ENCODE data around the gene PITHD1.
"Not testable (repeated sequence)": the region's sequence is repeated elsewhere in the genome, so short reads cannot be mapped to it uniquely, and the experiment has no call there.

The PITHD1 gene

DNA sequence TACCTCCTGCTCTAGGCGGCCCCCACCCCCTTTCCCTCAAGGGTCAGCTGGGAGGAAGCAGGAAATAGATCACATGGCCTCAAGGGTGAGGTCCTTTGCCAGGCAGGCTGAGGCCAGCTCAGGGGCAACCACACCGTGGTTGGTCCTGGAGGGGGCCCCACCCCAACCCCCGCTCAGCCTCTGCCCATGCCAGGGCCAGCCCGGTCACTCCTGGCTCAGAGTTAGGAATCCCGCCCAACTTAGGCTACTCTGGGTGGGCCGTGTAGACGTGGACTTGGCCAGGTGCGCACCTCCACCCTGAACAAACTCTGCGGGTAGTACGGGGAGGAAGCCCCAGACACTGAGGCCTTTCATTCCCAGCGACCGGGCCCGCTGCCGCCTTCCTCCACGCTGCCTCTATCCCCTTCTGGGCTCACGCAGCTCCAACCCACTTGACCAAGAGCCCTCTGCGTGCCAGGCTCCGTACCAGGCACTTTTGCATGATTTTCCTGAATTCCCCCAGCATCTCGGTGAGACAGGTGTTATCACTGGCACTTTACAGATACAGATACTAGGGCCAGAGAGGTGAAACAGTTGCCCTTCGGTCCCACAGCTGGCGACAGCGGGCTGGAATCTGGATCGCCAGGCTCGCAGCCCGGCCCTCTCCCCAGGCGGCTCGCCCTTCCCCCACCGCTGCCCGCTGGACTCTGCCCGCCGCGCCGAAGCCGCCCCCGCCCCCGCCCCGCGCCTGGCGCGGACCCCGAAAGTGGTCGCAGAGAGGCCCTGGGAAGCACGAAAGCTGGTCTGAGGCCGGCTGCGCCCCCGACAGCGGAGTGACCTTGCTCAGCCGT, 21.6 kb downstream of the PITHD1 start:
- Histone ChIP-seq H3K36me3 (ENCODE audit: insufficient read depth, low read length) (peaks cover 3% of the 10 kb centered on the region), H3K4me1 (ENCODE audit: insufficient read depth, low read length) (peaks cover 6% of the 10 kb centered on the region; the same call in 1 of the 2 replicates), H3K9ac (ENCODE audit: low read depth, low read length) (peak overlapping the region; percentile 89), H3K9me3 (ENCODE audit: control insufficient read depth, insufficient read depth, low read length) (no peaks in the 10 kb centered on the region)

DNA sequence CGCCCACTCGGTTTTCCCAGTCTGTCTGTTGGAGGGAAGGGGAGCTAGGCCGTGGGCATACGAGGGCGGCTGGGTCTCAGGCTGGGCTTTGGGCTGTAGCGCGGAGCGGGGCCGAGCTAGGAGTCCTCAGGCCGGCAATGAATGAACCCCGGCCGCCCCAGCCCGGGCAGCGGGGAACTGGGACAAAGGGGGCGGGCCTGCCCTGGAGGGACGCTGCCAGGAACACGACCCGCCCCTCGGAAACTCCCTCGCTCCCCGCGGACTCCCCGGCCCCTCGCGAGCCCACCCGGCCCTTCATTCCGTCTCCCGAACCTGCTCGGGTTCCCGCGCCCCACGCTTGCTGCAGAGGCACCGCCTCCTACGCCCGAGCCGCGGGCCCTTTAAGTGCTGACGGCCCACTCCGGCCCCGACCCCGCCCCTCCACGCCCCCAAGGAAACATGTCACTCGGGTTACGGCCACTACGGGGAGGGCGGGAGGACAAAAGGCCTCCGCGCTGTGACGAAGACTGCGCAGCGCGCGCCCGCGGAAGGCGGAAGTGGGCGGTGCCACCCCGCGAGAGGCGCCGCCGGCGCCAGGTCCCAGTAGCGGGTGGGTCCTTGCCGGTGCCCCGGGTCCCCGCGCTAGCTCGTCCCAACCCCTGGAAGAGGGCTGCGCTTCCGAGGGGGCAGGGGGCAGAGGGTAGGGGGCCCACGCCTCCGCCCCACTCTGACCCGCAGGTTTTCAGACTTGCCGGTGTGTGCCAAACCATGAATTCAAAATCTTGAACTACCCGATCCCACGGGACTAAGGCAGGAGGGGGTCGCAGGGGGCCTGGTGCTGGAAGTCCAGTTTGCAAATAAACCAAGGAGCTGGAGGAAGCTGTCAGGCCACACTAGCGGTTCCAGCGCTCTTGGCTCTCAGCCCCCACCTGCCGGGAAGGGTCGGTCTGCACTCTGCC, 22.5 kb downstream of the PITHD1 start, which contains the start of gene GALE:
Gene GALE, minus strand, starts transcription at position 355 of the 938 bp plus-strand sequence. CDS start 1,747 bp downstream, outside the sequence.
- peaks cover 6% of the 10 kb centered on the region; the same call in 1 of the 2 replicates for H3K4me1 ChIP-seq (ENCODE audit: insufficient read depth, low read length)

DNA sequence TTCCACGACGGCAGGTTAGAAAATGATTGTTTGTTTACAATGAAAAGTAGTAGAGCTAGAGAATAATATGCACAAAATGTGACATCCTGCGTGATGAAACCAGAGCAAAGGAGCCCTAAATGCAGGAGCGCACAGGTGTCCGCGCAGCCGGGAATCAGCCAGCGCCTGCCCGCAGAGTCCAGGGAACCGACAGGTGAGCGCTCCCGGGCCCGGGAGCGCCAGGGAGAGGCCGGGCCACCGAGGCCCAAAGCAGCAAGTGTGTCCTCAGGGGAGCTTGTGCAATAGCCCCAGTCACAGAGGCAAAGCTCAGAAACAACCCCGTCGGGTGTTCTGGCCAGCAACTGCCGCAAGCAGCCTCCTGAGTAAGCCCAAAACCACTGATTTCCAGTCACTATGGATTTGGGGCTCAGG, 23.1 kb downstream of the PITHD1 start:
- Histone ChIP-seq H3K9ac (ENCODE audit: low read depth, low read length) (peak overlapping the region; percentile 89), H3K9me3 (ENCODE audit: control insufficient read depth, insufficient read depth, low read length) (no peaks in the 10 kb centered on the region), H3K36me3 (ENCODE audit: insufficient read depth, low read length) (no peaks in the 10 kb centered on the region; the same call in 1 of the 2 replicates), H3K4me1 (ENCODE audit: insufficient read depth, low read length) (peaks cover 6% of the 10 kb centered on the region; the same call in 1 of the 2 replicates)

More for the DNA sequence above, 22.5 kb downstream of the PITHD1 start, which contains the start of gene GALE:
- Histone ChIP-seq H3K36me3 (ENCODE audit: insufficient read depth, low read length) (peaks cover under 1% of the 10 kb centered on the region), H3K9ac (ENCODE audit: low read depth, low read length) (peak within 1 kb of the TSS; percentile 89), H3K9me3 (ENCODE audit: control insufficient read depth, insufficient read depth, low read length) (no peaks in the 10 kb centered on the region)

DNA sequence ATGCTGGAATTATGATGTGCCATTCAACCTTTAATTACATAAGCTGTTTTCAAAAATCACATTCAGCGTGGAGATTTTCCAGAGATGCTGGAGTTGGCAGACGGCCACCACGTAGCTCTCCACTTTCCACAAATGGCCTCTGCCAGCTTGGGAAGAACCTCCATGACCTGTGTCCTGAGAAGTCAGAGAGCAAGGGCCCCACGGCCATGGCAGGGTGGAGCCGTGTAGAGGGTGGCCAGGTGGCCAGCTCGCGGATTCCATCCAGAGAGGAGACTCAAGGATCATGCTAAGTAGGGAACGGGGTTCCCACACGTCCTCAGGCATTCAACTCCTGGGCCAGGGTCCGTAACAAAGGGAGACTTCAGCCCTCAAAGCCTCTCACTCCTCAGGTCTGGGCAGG, 23.7 kb downstream of the PITHD1 start:
- H3K36me3 ChIP-seq (ENCODE audit: insufficient read depth, low read length) = no peaks in the 10 kb centered on the region; the same call in 1 of the 2 replicates
- peaks cover 6% of the 10 kb centered on the region; the same call in 1 of the 2 replicates for H3K4me1 ChIP-seq (ENCODE audit: insufficient read depth, low read length)
- no peaks in the 10 kb centered on the region for H3K9me3 ChIP-seq (ENCODE audit: control insufficient read depth, insufficient read depth, low read length)
- H3K9ac ChIP-seq (ENCODE audit: low read depth, low read length) = no peak overlapping the region

DNA sequence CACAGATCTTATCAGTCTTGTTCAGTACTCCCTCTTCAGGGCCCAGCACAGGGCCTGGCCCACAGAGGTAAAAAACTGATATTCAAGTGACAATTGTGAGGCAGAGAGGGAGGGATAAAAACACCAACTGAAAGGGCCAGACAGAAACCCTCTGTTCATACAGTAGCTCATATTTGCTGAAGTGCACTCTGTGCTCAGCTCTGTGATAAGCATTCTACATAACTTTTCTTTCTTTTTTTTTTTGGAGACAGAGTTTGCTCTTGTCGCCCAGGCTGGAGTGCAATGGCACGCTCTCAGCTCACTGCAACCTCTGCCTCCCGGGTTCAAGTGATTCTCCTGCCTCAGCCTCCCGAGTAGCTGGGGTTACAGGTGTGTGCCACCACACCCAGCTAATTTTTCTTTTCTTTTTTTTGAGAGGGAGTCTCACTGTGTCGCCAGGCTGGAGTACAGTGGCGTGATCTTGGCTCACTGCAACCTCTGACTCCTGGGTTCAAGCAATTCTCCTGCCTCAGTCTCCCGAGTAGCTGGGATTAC, 24.7 kb downstream of the PITHD1 start:
- not testable (repeated sequence) for H3K9me3 ChIP-seq (ENCODE audit: control insufficient read depth, insufficient read depth, low read length); H3K9ac ChIP-seq (ENCODE audit: low read depth, low read length)

DNA sequence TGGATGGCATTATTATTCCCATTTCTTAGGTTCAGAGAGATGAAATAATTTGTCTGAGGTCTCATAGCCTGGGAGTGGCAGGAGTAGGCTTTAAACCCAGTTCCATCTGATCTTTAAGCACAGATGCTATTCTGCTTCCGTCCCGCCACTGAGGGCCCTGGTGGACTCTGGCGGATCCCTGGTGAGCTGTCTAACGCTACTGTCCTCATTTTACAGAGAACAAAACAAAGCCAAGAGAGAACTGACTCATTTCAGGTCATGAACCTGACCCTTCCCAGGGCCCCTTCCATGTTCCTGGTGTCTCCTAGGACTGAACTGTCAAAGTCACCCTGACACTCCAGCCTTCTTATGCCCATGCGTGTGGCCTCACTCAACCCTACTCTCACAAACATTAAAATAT, 25.5 kb downstream of the PITHD1 start:
- H3K9ac ChIP-seq (ENCODE audit: low read depth, low read length) = no peak overlapping the region

More for the DNA sequence above, 24.7 kb downstream of the PITHD1 start:
- H3K4me1 ChIP-seq (ENCODE audit: insufficient read depth, low read length); H3K36me3 ChIP-seq (ENCODE audit: insufficient read depth, low read length): not testable (repeated sequence)

DNA sequence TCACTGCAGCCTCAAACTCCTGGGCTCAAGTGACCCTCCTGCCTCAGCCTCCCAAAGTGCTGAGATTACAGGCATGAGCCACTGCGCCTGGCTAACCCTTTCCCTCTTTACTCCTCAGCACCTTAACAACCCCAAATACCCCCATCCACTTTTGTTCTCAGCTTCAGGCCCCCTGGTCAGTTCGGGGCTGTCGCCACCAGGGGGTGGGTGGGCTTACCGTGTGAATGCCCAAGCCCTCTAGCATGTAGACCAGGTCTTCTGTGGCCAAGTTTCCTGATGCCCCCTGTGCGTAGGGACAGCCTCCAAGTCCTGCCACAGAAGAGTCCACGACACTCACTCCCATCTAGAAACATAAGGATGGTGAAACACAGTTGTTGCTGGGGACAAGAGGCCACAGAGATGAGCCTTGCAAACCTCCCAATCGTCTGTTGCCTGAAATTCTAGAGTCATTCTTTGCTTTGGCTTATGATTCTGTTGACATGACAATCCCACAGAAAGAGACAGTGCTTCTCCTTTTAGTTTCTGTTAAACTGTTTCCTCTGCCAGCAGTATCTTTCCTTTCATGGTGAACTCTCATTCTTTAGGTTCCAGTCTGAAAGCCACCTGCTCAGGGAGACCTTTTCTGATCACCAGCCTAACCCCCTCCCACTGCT, 26.1 kb downstream of the PITHD1 start:
- Histone ChIP-seq H3K9ac (ENCODE audit: low read depth, low read length) (no peak overlapping the region), H3K4me1 (ENCODE audit: insufficient read depth, low read length) (no peaks in the 10 kb centered on the region; the same call in 1 of the 2 replicates), H3K36me3 (ENCODE audit: insufficient read depth, low read length) (no peaks in the 10 kb centered on the region; the same call in 1 of the 2 replicates), H3K9me3 (ENCODE audit: control insufficient read depth, insufficient read depth, low read length) (no peaks in the 10 kb centered on the region)

More for the DNA sequence above, 25.5 kb downstream of the PITHD1 start:
- Histone ChIP-seq H3K9me3 (ENCODE audit: control insufficient read depth, insufficient read depth, low read length) (no peaks in the 10 kb centered on the region), H3K4me1 (ENCODE audit: insufficient read depth, low read length) (peaks cover 6% of the 10 kb centered on the region; the same call in 1 of the 2 replicates), H3K36me3 (ENCODE audit: insufficient read depth, low read length) (no peaks in the 10 kb centered on the region; the same call in 1 of the 2 replicates)

DNA sequence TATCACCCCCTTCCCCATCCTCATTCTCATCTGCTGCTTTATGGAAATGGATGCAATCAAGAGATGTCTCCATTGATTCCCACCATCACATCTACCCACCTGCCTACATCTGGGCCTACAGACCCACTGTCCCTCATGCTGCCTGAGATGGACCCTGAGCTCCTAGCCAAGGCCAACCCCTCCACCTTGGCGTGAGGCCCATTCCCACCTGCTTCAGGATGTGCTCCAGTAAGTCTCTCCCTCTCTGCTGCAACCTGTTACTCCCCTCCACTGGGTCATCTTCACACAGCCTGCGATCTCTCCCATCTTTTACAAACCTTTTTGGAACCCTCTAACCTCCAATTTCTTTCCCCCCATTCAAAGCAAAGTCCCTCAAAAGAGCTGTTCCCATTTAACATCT, 26.8 kb downstream of the PITHD1 start:
- no peaks in the 10 kb centered on the region for H3K9me3 ChIP-seq (ENCODE audit: control insufficient read depth, insufficient read depth, low read length)
- no peaks in the 10 kb centered on the region; the same call in 1 of the 2 replicates for H3K36me3 ChIP-seq (ENCODE audit: insufficient read depth, low read length)
- H3K9ac ChIP-seq (ENCODE audit: low read depth, low read length) = no peak overlapping the region
- H3K4me1 ChIP-seq (ENCODE audit: insufficient read depth, low read length) = no peaks in the 10 kb centered on the region

DNA sequence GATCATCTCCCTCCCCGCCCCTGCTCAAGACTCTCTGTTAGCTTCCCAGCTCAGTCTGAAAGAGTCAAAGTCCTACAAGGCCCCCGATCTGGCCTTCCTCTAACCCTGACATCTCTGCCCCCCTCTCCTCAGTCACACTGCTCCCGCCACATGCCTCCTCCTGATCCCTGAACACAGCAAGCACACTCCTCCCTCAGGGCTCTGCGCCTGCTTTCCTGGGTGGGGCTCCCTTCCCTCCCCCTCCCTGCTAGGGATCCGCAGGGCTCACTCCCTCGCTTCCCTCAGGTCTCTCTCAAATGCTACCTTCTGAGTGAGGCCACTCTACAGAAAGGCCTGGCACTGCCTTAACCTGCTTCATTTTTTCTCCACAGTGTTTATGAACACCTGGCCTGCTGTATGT, 28.1 kb downstream of the PITHD1 start:
- H3K9me3 ChIP-seq (ENCODE audit: control insufficient read depth, insufficient read depth, low read length) = no peaks in the 10 kb centered on the region
- H3K36me3 ChIP-seq (ENCODE audit: insufficient read depth, low read length) = no peaks in the 10 kb centered on the region; the same call in 1 of the 2 replicates
- no peak overlapping the region for H3K9ac ChIP-seq (ENCODE audit: low read depth, low read length)
- no peaks in the 10 kb centered on the region for H3K4me1 ChIP-seq (ENCODE audit: insufficient read depth, low read length)

DNA sequence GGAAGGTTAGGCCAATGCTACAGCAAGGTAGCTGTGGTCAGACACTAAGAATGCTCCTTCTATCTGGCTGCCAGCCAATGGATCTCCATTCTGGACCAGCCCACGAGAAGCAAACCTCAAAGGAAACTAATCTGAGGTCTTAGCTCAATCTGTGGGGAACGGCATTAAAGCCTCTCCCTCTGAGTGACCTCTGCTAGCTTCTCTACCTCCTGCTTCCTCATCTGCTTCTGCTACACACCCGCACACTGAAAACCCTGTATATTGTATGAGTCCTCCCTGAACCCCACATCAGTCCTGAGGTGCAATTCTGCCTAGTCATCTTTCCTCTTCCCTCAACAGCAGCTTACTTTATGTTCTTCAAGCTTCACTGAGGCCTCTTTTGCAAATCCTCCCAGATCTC, 29.2 kb downstream of the PITHD1 start:
- Histone ChIP-seq H3K9ac (ENCODE audit: low read depth, low read length) (no peak overlapping the region), H3K36me3 (ENCODE audit: insufficient read depth, low read length) (no peaks in the 10 kb centered on the region), H3K9me3 (ENCODE audit: control insufficient read depth, insufficient read depth, low read length) (no peaks in the 10 kb centered on the region), H3K4me1 (ENCODE audit: insufficient read depth, low read length) (no peaks in the 10 kb centered on the region)

DNA sequence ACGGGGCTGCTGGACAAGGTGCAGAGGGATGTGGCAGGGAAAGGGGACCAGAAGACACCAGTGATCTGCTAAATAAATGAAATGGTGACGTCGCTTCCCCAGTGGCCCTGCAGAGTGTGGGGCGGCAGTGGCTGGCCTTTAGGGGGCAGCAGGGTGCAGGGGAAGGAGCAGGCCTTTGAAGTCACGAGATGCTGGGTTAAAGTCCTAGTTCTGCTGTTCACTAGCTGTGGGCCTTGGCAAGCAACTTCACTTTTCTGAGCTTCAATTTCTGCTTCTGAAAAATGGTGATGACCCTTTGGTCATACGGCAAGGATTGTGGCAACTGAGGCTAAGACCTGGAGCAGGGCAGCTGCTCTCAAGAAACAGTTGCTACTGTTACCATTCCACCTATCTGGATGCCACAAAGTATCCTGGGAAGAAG, 31.5 kb downstream of the PITHD1 start:
- Histone ChIP-seq H3K4me1 (ENCODE audit: insufficient read depth, low read length) (no peaks in the 10 kb centered on the region), H3K9ac (ENCODE audit: low read depth, low read length) (no peak overlapping the region), H3K9me3 (ENCODE audit: control insufficient read depth, insufficient read depth, low read length) (no peaks in the 10 kb centered on the region), H3K36me3 (ENCODE audit: insufficient read depth, low read length) (no peaks in the 10 kb centered on the region)

DNA sequence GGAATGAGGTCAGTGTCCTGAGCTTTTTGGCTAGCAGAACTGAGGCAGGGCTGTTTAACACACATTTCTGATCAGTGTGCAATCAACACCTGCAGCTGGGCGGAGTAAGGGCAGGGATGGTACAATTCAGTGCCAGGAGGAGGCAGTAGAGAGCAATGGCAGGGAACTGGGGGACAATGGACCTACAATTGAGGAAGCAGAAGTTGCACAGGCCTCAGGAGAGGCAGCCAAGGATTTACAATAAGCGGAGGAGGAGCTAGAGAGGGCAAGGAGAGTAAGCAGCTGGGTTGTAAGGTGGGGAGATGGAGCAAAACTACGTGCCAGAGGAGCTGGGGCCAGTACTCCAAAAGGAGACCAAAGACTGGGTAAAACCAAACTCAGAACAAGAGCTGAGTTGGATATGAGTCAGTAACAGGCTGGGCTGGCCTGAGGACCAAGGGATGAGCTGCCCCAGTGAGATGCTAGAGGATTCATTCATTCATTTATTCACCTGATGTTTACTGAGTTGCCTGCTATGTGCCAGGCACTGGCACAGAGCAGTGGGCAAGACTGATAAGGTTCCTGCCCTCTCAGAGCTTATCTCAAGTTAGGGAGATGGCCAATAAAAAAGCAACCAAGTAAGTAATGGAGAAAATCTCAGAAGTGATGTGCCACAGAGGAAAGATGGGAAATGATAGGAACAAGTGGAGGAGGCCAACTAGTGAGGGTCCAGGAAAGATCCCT, 32.8 kb downstream of the PITHD1 start:
- no peaks in the 10 kb centered on the region for H3K9me3 ChIP-seq (ENCODE audit: control insufficient read depth, insufficient read depth, low read length)
- H3K4me1 ChIP-seq (ENCODE audit: insufficient read depth, low read length) = no peaks in the 10 kb centered on the region
- no peak overlapping the region for H3K9ac ChIP-seq (ENCODE audit: low read depth, low read length)
- no peaks in the 10 kb centered on the region for H3K36me3 ChIP-seq (ENCODE audit: insufficient read depth, low read length)

DNA sequence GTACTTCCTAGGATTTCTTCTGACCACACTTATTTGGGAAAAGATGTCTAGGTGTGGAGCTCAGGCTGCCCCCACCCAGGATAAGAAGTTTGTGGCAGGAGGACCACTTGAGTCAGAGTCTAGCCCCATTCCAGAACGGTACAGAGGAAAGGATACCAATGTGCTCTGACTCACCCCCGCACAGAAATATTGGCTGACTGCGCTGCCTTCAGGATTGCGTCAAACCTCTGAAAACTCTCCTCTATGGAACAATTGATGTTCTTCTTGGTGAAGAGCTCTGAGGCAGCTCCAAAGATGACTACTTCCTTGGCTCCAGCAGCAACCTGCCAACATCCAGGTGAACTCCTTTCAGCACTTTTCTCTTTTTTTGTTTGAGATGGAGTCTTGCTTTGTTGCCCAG, 35.8 kb downstream of the PITHD1 start:
- Histone ChIP-seq H3K4me1 (ENCODE audit: insufficient read depth, low read length) (no peaks in the 10 kb centered on the region), H3K36me3 (ENCODE audit: insufficient read depth, low read length) (peaks cover 6% of the 10 kb centered on the region), H3K9ac (ENCODE audit: low read depth, low read length) (no peak overlapping the region), H3K9me3 (ENCODE audit: control insufficient read depth, insufficient read depth, low read length) (no peaks in the 10 kb centered on the region)

Data from ES-I3 (cell line).